NB4 (cell line): Measurements from ENCODE around the gene CNTN4.

Experiments
- CTCF ChIP-seq: IDR thresholded peaks from one replicate; pipeline ENCODE4 v1.5.1; 2012; ENCODE audit warnings: low read depth, low read length
- POLR2A ChIP-seq: IDR thresholded peaks from 2 replicates; pipeline ENCODE4 v1.6.1; 2011; ENCODE audit warnings: mild to moderate bottlenecking; ENCODE audit not compliant: insufficient read length; ENCODE audit errors: extremely low read depth

GRCh38 chr3:2876362-2876761 lies 777.7 kb downstream of the CNTN4 start:
- TF ChIP-seq POLR2A (no peak), CTCF (no peak)
